Lower leg skin (tissue), 3 donors: ENCODE measurements around the gene BMS1.

Experiments
- CTCF ChIP-seq, 3 donors: fragments of 450-650 bp; IDR thresholded peaks; one replicate each; pipeline ENCODE4 v1.5.1; 2016; ENCODE audit warnings: antibody characterized with exemption in 3 of 3, mild to moderate bottlenecking in 3 of 3, moderate library complexity in 2 of 3
- POLR2A ChIP-seq, 2 donors: fragments of 450-650 bp; IDR thresholded peaks; one replicate each; pipeline ENCODE4 v1.6.1; 2016 to 2017; ENCODE audit warnings: antibody characterized with exemption in 2 of 2, mild to moderate bottlenecking in 1 of 2, moderate library complexity in 1 of 2

- TF ChIP-seq CTCF (IDR thresholded peaks at IDR 0.05) (no peak), POLR2A (IDR thresholded peaks at IDR 0.05) (no peak)
These were observed 95.7 kb downstream of the BMS1 start for GRCh38 chr10:42878134-42878820.
